Hepatocyte (in vitro differentiated cells): Measurements from ENCODE around the gene LYRM9. TPM values are rescaled to one million over a fixed set of nuclear protein-coding genes. Genes with fewer than 3 reads are reported as not detected.

Source experiments
- DNase-seq: peaks from one replicate; pipeline ENCODE4 v3.0.0-alpha.2; 2016; ENCODE audit warnings: low spot score
- H2AFZ ChIP-seq: fragments of 200-600 bp; sonication (generic); 2 replicates; pipeline ENCODE4 v1.6.0; 2016; ENCODE audit warnings: antibody characterized with exemption, mild to moderate bottlenecking
- H3K27ac ChIP-seq: fragments of 200-600 bp; sonication (generic); 2 replicates; pipeline ENCODE4 v1.5.1; 2016; ENCODE audit warnings: mild to moderate bottlenecking
- H3K27me3 ChIP-seq: fragments of 200-600 bp; sonication (generic); 2 replicates; pipeline ENCODE4 v1.6.1; 2016
- H3K36me3 ChIP-seq: fragments of 200-600 bp; sonication (generic); replicated peaks from 2 replicates; pipeline ENCODE4 v1.5.1; 2016; ENCODE audit warnings: low read depth; ENCODE audit not compliant: insufficient read depth
- H3K4me1 ChIP-seq: fragments of 200-600 bp; sonication (generic); 2 replicates; pipeline ENCODE4 v1.5.1; 2016; ENCODE audit warnings: mild to moderate bottlenecking, moderate library complexity; ENCODE audit not compliant: insufficient read depth
- H3K4me2 ChIP-seq: fragments of 200-600 bp; sonication (generic); 2 replicates; pipeline ENCODE4 v1.6.0; 2016
- H3K4me3 ChIP-seq: fragments of 200-600 bp; sonication (generic); 2 replicates; pipeline ENCODE4 v1.5.1; 2016; ENCODE audit warnings: mild to moderate bottlenecking
- H3K79me2 ChIP-seq: fragments of 200-600 bp; sonication (generic); 2 replicates; pipeline ENCODE4 v1.6.0; 2017; ENCODE audit warnings: mild to moderate bottlenecking
- H3K9me2 ChIP-seq: fragments of 200-600 bp; sonication (generic); replicated peaks from 2 replicates; pipeline ENCODE4 v1.6.0; 2017; ENCODE audit warnings: mild to moderate bottlenecking; ENCODE audit not compliant: insufficient read depth
- H3K9me3 ChIP-seq: fragments of 200-600 bp; sonication (generic); 2 replicates; pipeline ENCODE4 v1.5.1; 2016; ENCODE audit warnings: low read depth, mild to moderate bottlenecking
- H4K20me1 ChIP-seq: fragments of 200-600 bp; sonication (generic); 2 replicates; pipeline ENCODE4 v1.6.0; 2016; ENCODE audit warnings: mild to moderate bottlenecking; ENCODE audit not compliant: insufficient read depth, poor library complexity, severe bottlenecking
- EZH2 ChIP-seq: fragments of 200-600 bp; sonication (generic); IDR thresholded peaks from 2 replicates; pipeline ENCODE4 v1.6.1; 2016; ENCODE audit warnings: antibody characterized with exemption, mild to moderate bottlenecking, borderline replicate concordance
- EZH2phosphoT487 ChIP-seq: fragments of 200-600 bp; sonication (generic); IDR thresholded peaks from one replicate; pipeline ENCODE4 v1.6.1; 2018; ENCODE audit warnings: antibody characterized with exemption, mild to moderate bottlenecking, low read depth, moderate library complexity; ENCODE audit not compliant: unreplicated experiment, severe bottlenecking
- WGBS: methylation state at CpG from one replicate; pipeline ENCODE4 v1.1.6; 2016; ENCODE audit warnings: low lambda C conversion rate; ENCODE audit errors: missing lambda C conversion rate; 5-methylcytosine and 5-hydroxymethylcytosine counted together
- polyA plus RNA-seq: library from polyadenylated mRNA; unstranded; fragments of >200 nt; fragmentation: Nextera tagmentation; extraction: Ambion mirVana; gene quantifications from 2 replicates; pipeline ENCODE4 v1.2.1, GENCODE V29; 2016
- total RNA-seq: library from RNA; depleted of rRNA; stranded (reverse); fragments of >200 nt; gene quantifications from 2 replicates; pipeline ENCODE4 v1.2.3, GENCODE V29; 2014
- TF ChIP-seq, protein P1 (sequence below): fragments of 200-600 bp; sonication (generic); IDR thresholded peaks from 2 replicates; pipeline ENCODE4 v1.5.1; 2016; ENCODE audit warnings: antibody characterized with exemption, mild to moderate bottlenecking; ENCODE audit not compliant: poor library complexity

LYRM9 gene
- total and polyA plus RNA-seq, 2 experiments from 2014 or later, result 10.5 to 12.2 TPM

DNA sequence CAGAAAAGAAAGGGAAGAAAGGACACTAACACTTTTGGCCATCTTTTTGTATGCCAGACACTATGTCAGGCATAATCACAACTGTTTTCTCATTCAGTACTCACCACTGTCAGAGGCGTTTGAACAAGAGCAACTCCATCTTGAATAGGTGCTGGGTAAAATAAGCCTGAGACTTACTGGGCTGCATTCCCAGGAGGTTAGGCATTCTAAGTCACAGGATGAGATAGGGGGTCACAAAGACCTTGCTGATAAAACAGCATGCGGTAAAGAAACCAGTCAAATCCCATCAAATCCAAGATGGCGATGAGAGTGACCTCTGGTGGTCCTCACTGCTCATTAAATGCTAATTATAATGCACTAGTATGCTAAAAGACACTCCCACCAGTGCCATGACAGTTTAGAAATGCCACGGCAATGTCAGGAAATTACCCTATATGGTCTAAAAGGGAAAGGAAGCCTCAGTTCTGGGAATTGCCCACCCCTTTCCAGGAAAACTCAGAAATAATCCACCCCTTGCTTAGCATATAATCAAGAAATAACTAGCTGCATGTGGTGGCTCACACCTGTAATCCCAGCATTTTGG lies 14.9 kb upstream of the LYRM9 start:
- TF ChIP-seq EZH2 (no peak), EZH2phosphoT487 (no peak)
- TF ChIP-seq, protein P1, sequence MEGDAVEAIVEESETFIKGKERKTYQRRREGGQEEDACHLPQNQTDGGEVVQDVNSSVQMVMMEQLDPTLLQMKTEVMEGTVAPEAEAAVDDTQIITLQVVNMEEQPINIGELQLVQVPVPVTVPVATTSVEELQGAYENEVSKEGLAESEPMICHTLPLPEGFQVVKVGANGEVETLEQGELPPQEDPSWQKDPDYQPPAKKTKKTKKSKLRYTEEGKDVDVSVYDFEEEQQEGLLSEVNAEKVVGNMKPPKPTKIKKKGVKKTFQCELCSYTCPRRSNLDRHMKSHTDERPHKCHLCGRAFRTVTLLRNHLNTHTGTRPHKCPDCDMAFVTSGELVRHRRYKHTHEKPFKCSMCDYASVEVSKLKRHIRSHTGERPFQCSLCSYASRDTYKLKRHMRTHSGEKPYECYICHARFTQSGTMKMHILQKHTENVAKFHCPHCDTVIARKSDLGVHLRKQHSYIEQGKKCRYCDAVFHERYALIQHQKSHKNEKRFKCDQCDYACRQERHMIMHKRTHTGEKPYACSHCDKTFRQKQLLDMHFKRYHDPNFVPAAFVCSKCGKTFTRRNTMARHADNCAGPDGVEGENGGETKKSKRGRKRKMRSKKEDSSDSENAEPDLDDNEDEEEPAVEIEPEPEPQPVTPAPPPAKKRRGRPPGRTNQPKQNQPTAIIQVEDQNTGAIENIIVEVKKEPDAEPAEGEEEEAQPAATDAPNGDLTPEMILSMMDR, result no peak
- H3K27ac ChIP-seq, result no peak overlapping the region
- WGBS, result 85% methylated on average over 4 of the region's 4 CpGs

DNA sequence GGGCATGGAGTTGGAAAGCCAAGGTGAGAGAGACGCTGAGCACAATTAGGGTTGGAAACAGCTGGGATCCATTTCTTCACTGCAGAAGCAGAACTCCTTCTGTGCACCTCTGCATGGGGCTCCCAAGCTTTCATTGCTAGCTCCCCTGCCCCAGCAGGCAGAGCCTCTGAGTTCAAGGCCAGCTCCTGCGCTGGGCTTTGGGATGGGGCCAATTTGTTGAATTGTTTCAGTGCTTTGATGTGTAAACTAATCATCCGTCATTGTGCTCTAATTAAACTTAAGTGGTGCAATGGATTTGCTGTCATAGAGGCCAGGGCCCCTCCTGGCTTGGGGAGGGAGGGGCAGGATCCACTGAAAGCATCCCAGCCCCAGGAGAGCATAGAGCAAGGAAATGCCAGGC lies 13.5 kb upstream of the LYRM9 start:
- no peaks in the 10 kb centered on the region for H3K4me1 ChIP-seq
- no peaks in the 10 kb centered on the region for H3K36me3 ChIP-seq
- H3K27me3 ChIP-seq, result no peaks in the 10 kb centered on the region
- DNase-seq, result no peak
- no peaks in the 10 kb centered on the region for H3K9me3 ChIP-seq
- no peaks in the 10 kb centered on the region for H3K79me2 ChIP-seq
- H3K27ac ChIP-seq, result no peak overlapping the region
- 51% methylated on average over 3 of the region's 3 CpGs for WGBS
- no peaks in the 10 kb centered on the region for H4K20me1 ChIP-seq
- H3K4me3 ChIP-seq, result no peak overlapping the region
- H2AFZ ChIP-seq, result no peak overlapping the region
- H3K9me2 ChIP-seq, result no peaks in the 10 kb centered on the region
- TF ChIP-seq EZH2 (no peak), EZH2phosphoT487 (no peak)
- TF ChIP-seq, protein P1, result no peak
- no peak overlapping the region for H3K4me2 ChIP-seq

More for the DNA sequence above, 14.9 kb upstream of the LYRM9 start:
- Histone ChIP-seq H3K36me3 (no peaks in the 10 kb centered on the region), H3K9me2 (no peaks in the 10 kb centered on the region), H4K20me1 (no peaks in the 10 kb centered on the region), H3K4me1 (no peaks in the 10 kb centered on the region), H2AFZ (no peak overlapping the region), H3K79me2 (no peaks in the 10 kb centered on the region), H3K4me3 (no peak overlapping the region), H3K9me3 (no peaks in the 10 kb centered on the region), H3K27me3 (no peaks in the 10 kb centered on the region), H3K4me2 (no peak overlapping the region)
- DNase-seq, result no peak

DNA sequence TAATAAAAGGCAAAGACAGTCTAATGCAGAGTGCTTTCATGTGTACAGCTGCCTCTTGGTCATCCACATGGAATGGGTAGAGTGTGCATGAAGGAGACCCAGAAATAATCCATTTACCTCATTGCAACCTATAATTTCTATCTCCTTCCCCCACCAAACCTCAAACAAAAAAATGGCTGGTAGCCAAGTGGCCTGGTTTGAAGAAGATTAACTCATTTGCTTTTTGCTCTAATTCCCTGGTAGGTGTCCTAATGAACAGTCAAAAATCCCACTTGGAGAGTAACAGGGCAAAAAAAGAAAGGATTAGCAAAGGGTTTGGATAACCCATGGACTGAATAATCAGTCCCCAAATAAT lies 13.0 kb upstream of the LYRM9 start:
- no peaks in the 10 kb centered on the region for H3K9me3 ChIP-seq
- H3K27me3 ChIP-seq, result no peaks in the 10 kb centered on the region
- H4K20me1 ChIP-seq, result no peaks in the 10 kb centered on the region
- no peak overlapping the region for H3K4me3 ChIP-seq
- no peak for DNase-seq
- H3K9me2 ChIP-seq, result no peaks in the 10 kb centered on the region
- H3K36me3 ChIP-seq, result no peaks in the 10 kb centered on the region
- no peak overlapping the region for H2AFZ ChIP-seq
- H3K4me2 ChIP-seq, result no peak overlapping the region
- no peak for TF ChIP-seq EZH2
- TF ChIP-seq, protein P1, result no peak
- no peak for TF ChIP-seq EZH2phosphoT487
- H3K4me1 ChIP-seq, result no peaks in the 10 kb centered on the region
- no peaks in the 10 kb centered on the region for H3K79me2 ChIP-seq
- H3K27ac ChIP-seq, result no peak overlapping the region
